Cardiac fibroblast (primary cell): ENCODE data around the gene ARX.

ENCODE experiments used
- DNase-seq, 2 donors: peaks; one replicate each; pipeline versions ENCODE4 v3.0.0 to v3.0.0-alpha.2; 2010; ENCODE audit warnings: low read depth in 2 of 2
- H3K4me3 ChIP-seq, 2 donors: replicated peaks in 1 of 2; 1 replicate in 1 of 2; 2 replicates in 1 of 2; pipeline ENCODE4 v1.5.1; 2011; ENCODE audit warnings: low read depth in 2 of 2, low read length in 2 of 2, mild to moderate bottlenecking in 2 of 2, moderate library complexity in 1 of 2
- CTCF ChIP-seq: IDR thresholded peaks from one replicate; pipeline ENCODE4 v1.5.1; 2011; ENCODE audit warnings: low read depth, mild to moderate bottlenecking, low read length, inconsistent platforms

The ARX gene

GRCh38 chrX:25017667-25018247 is 2.0 kb upstream of the ARX start:
- DNase-seq = no peak
- no peak for TF ChIP-seq CTCF
- no peak overlapping the region for H3K4me3 ChIP-seq

DNA sequence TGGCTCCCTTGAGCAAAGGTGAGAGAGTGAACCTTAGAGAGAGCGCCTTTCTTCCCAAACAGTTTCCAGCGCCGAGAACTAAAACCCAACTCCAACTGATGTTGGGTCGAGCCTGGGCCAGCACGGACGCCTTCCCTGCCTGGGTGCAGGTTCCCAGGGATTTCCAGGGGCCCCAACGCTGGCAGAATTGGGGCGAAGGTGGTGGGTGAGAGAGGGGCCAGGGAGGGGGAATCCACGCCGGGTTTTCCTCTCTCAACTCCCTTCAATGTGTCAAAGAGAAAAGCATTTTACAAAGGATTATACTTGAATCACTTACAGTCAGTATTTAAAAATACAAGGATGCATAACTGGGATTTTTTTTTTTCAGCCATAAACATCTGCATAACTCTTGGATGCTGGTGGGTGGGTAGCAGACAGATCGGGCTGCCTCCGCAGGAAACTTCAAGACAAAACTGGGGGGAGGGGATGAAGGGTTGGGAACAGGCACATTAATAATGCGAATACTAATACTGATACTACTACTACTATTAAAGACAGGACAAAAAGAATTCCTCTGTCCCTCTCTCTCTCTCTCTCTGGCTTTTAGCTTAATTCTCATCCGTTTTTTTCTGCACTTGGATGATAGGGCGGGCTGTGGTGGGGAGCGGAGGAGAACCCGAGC is 1.3 kb upstream of the ARX start:
- no peak for DNase-seq
- H3K4me3 ChIP-seq = no peak overlapping the region
- TF ChIP-seq CTCF = no peak

DNA sequence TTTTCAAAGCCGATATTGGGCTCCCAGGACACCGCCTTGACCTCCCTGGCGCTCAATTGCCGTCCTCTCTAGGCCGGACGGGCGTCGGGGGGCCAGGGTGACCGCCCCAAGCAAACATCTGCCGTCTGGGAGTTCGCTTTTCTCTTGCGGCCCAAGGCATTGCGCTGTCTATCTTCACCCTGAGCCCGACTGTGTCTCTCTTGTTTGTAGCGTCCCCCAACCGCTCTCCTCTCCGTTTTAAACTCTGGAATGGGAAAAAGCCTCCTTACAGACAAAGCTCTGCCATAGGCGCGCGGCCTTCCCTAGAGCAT is 551 bp upstream of the ARX start:
- no peak for DNase-seq
- no peak for TF ChIP-seq CTCF
- no peak overlapping the region for H3K4me3 ChIP-seq

DNA sequence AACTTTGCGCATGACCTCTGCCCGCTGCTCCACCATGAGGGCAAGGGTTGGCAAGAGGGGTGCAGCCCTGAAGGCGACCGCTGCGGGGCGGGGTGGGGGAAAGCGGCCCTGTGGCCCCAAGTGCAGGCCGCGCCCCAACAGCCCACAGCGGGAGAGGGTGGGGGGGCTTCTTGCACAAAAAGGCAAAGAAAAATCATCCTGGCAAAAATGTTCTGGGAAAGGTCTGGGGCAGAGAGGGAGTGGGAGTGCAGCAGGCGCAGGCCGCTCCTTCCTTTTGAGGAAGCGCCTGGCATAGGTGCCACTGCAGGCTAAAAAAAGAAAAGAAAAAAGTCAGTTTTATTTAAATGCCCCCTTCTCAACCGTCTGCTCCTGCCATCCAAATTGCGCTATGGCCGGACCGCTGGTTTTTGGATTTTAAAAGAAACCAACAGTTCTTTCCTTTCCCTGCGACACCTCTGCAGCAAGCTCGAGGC is 1.4 kb downstream of the ARX start:
- no peak for DNase-seq
- TF ChIP-seq CTCF = no peak
- no peak overlapping the region for H3K4me3 ChIP-seq

- TF ChIP-seq CTCF = no peak
- no peak for DNase-seq
- H3K4me3 ChIP-seq = no peak overlapping the region
These were observed 2.0 kb downstream of the ARX start for GRCh38 chrX:25013632-25014365.

GRCh38 chrX:25012793-25013631 is 2.8 kb downstream of the ARX start:
- no peak for DNase-seq
- no peak overlapping the region for H3K4me3 ChIP-seq
- TF ChIP-seq CTCF = no peak
